ENCODE measurements around the gene ARHGEF38. TPM values are rescaled to one million over a fixed set of nuclear protein-coding genes. Genes with fewer than 3 reads are reported as not detected.

ARHGEF38 gene
- total RNA-seq, 1 experiment from 2014 or later = not detected

GRCh38 chr4:105556206-105556605 is 3.8 kb downstream of the ARHGEF38 start:
- DNase-seq (ENCODE audit: low spot score) = no peak

- DNase-seq (ENCODE audit: low spot score) = no peak
Observed at GRCh38 chr4:105558277-105558676, 5.9 kb downstream of the ARHGEF38 start.

- no peak for DNase-seq (ENCODE audit: low spot score)
Observed at GRCh38 chr4:105560421-105560848, 8.0 kb downstream of the ARHGEF38 start.

GRCh38 chr4:105563352-105563751 is 10.9 kb downstream of the ARHGEF38 start:
- no peak for DNase-seq (ENCODE audit: low spot score)

- DNase-seq (ENCODE audit: low spot score) = no peak
Observed at GRCh38 chr4:105568584-105568983, 16.2 kb downstream of the ARHGEF38 start.

- no peak for DNase-seq (ENCODE audit: low spot score)
Observed at GRCh38 chr4:105569057-105569865, 16.8 kb downstream of the ARHGEF38 start.

GRCh38 chr4:105569866-105570236 is 17.4 kb downstream of the ARHGEF38 start:
- DNase-seq (ENCODE audit: low spot score) = no peak

- DNase-seq (ENCODE audit: low spot score) = no peak
Observed at GRCh38 chr4:105572296-105572695, 19.9 kb downstream of the ARHGEF38 start.

- DNase-seq (ENCODE audit: low spot score) = no peak
Observed at GRCh38 chr4:105586638-105587328, 34.4 kb downstream of the ARHGEF38 start.

GRCh38 chr4:105587841-105588240 is 35.4 kb downstream of the ARHGEF38 start:
- DNase-seq (ENCODE audit: low spot score) = no peak

GRCh38 chr4:105588252-105588651 is 35.8 kb downstream of the ARHGEF38 start:
- DNase-seq (ENCODE audit: low spot score) = no peak

GRCh38 chr4:105591573-105591972 is 39.2 kb downstream of the ARHGEF38 start:
- no peak for DNase-seq (ENCODE audit: low spot score)

GRCh38 chr4:105594099-105595010 is 41.9 kb downstream of the ARHGEF38 start:
- DNase-seq (ENCODE audit: low spot score) = no peak

GRCh38 chr4:105596684-105597083 is 44.3 kb downstream of the ARHGEF38 start:
- no peak for DNase-seq (ENCODE audit: low spot score)

- no peak for DNase-seq (ENCODE audit: low spot score)
Observed at GRCh38 chr4:105598052-105598451, 45.6 kb downstream of the ARHGEF38 start.

- DNase-seq (ENCODE audit: low spot score) = no peak
Observed at GRCh38 chr4:105598787-105599186, 46.4 kb downstream of the ARHGEF38 start.

- DNase-seq (ENCODE audit: low spot score) = no peak
Observed at GRCh38 chr4:105599482-105599881, 47.1 kb downstream of the ARHGEF38 start.

GRCh38 chr4:105599932-105600655 is 47.7 kb downstream of the ARHGEF38 start:
- DNase-seq (ENCODE audit: low spot score) = no peak

GRCh38 chr4:105600951-105601350 is 48.5 kb downstream of the ARHGEF38 start:
- DNase-seq (ENCODE audit: low spot score) = no peak

GRCh38 chr4:105601406-105601805 is 49.0 kb downstream of the ARHGEF38 start:
- DNase-seq (ENCODE audit: low spot score) = no peak

GRCh38 chr4:105603158-105603557 is 50.7 kb downstream of the ARHGEF38 start:
- no peak for DNase-seq (ENCODE audit: low spot score)
